ENCODE data around the gene DNAJC8.

The DNAJC8 gene

GRCh38 chr1:28247612-28248272 is 14.9 kb upstream of the DNAJC8 start:
- Histone ChIP-seq H3K9me3 (ENCODE audit: control insufficient read depth, low read length) (no peaks in the 10 kb centered on the region), H3K4me2 (ENCODE audit: low read length) (peak overlapping the region; percentile 97), H3K4me1 (peaks cover 10% of the 10 kb centered on the region), H3K27ac (peak overlapping the region; percentile 62), H2AFZ (peak overlapping the region; percentile 87), H3K79me2 (no peaks in the 10 kb centered on the region), H3K9ac (no peak overlapping the region), H3K4me3 (ENCODE audit: low read depth, low read length) (peak overlapping the region; percentile 99), H3K36me3 (ENCODE audit: control insufficient read depth, insufficient read depth, low read length) (no peaks in the 10 kb centered on the region), H3K27me3 (ENCODE audit: control insufficient read depth, insufficient read depth, low read length) (no peaks in the 10 kb centered on the region)
- TF ChIP-seq CTCF (IDR thresholded peaks at IDR 0.05): no peak

GRCh38 chr1:28246427-28246832 is 13.6 kb upstream of the DNAJC8 start:
- no peaks in the 10 kb centered on the region for H3K79me2 ChIP-seq
- no peaks in the 10 kb centered on the region for H3K36me3 ChIP-seq (ENCODE audit: control insufficient read depth, insufficient read depth, low read length)
- no peaks in the 10 kb centered on the region for H3K9me3 ChIP-seq (ENCODE audit: control insufficient read depth, low read length)
- peak overlapping the region; percentile 71 for H3K27ac ChIP-seq
- peak overlapping the region; percentile 90 for H2AFZ ChIP-seq
- H3K9ac ChIP-seq: no peak overlapping the region
- no peaks in the 10 kb centered on the region for H3K27me3 ChIP-seq (ENCODE audit: control insufficient read depth, insufficient read depth, low read length)
- peak overlapping the region; percentile 97 for H3K4me2 ChIP-seq (ENCODE audit: low read length)
- H3K4me3 ChIP-seq (ENCODE audit: low read depth, low read length): peak overlapping the region; percentile 99
- no peak for TF ChIP-seq CTCF (IDR thresholded peaks at IDR 0.05)
- H3K4me1 ChIP-seq: peaks cover 10% of the 10 kb centered on the region

- no peak overlapping the region for H3K9ac ChIP-seq
- H3K79me2 ChIP-seq: no peaks in the 10 kb centered on the region
- TF ChIP-seq CTCF (IDR thresholded peaks at IDR 0.05): no peak
- no peaks in the 10 kb centered on the region for H3K9me3 ChIP-seq (ENCODE audit: control insufficient read depth, low read length)
- H3K4me2 ChIP-seq (ENCODE audit: low read length): no peak overlapping the region
- peaks cover 10% of the 10 kb centered on the region for H3K4me1 ChIP-seq
- no peak overlapping the region for H3K27ac ChIP-seq
- no peaks in the 10 kb centered on the region for H3K36me3 ChIP-seq (ENCODE audit: control insufficient read depth, insufficient read depth, low read length)
- no peak overlapping the region for H2AFZ ChIP-seq
- no peak overlapping the region for H3K4me3 ChIP-seq (ENCODE audit: low read depth, low read length)
- H3K27me3 ChIP-seq (ENCODE audit: control insufficient read depth, insufficient read depth, low read length): no peaks in the 10 kb centered on the region
These were observed 11.9 kb upstream of the DNAJC8 start for GRCh38 chr1:28244549-28245251.

GRCh38 chr1:28243685-28244311 is 11.0 kb upstream of the DNAJC8 start:
- H3K4me3 ChIP-seq (ENCODE audit: low read depth, low read length): no peak overlapping the region
- no peaks in the 10 kb centered on the region for H3K9me3 ChIP-seq (ENCODE audit: control insufficient read depth, low read length)
- no peak overlapping the region for H3K27ac ChIP-seq
- H3K4me1 ChIP-seq: peaks cover 7% of the 10 kb centered on the region
- H3K9ac ChIP-seq: no peak overlapping the region
- H3K4me2 ChIP-seq (ENCODE audit: low read length): no peak overlapping the region
- H3K27me3 ChIP-seq (ENCODE audit: control insufficient read depth, insufficient read depth, low read length): no peaks in the 10 kb centered on the region
- H3K36me3 ChIP-seq (ENCODE audit: control insufficient read depth, insufficient read depth, low read length): no peaks in the 10 kb centered on the region
- TF ChIP-seq CTCF (IDR thresholded peaks at IDR 0.05): no peak
- no peak overlapping the region for H2AFZ ChIP-seq
- H3K79me2 ChIP-seq: no peaks in the 10 kb centered on the region

Data from parathyroid adenoma (tissue), 2 donors.